Ovary (tissue), 9 donors: ENCODE results near the gene RAET1L. TPM values are rescaled to one million over a fixed set of nuclear protein-coding genes. Genes with fewer than 3 reads are reported as not detected.

Experiments used
- DNase-seq, 5 donors: peaks; one replicate each; pipeline ENCODE4 v3.0.0-alpha.2; 2019 to 2020
- H3K27ac ChIP-seq, 2 donors: fragments of 200-600 bp; one replicate each; pipeline versions ENCODE4 v1.5.1 to v1.8.0; 2019 to 2022
- H3K27me3 ChIP-seq: fragments of 200-600 bp; one replicate; pipeline ENCODE4 v1.8.0; 2022
- H3K36me3 ChIP-seq: fragments of 200-600 bp; sonication (generic); one replicate; pipeline ENCODE4 v1.5.1; 2019
- H3K4me1 ChIP-seq: one replicate; pipeline ENCODE4 v1.8.1; 2013; ENCODE audit warnings: mild to moderate bottlenecking, moderate library complexity; ENCODE audit not compliant: insufficient read depth
- H3K4me3 ChIP-seq: fragments of 200-600 bp; sonication (generic); one replicate; pipeline ENCODE4 v1.5.1; 2017
- H3K9me3 ChIP-seq, 2 donors: fragments of 200-600 bp in 1 of 2; sonication (generic) in 1 of 2; one replicate each; pipeline versions ENCODE4 v1.5.1 to v1.8.1; 2013 to 2019; ENCODE audit warnings: mild to moderate bottlenecking in 1 of 2, moderate library complexity in 1 of 2
- EP300 ChIP-seq: sonication (generic); formaldehyde crosslinking; IDR thresholded peaks from one replicate; pipeline ENCODE4 v1.6.1; 2017; ENCODE audit warnings: antibody characterized with exemption
- POLR2A ChIP-seq: fragments of 450-650 bp; IDR thresholded peaks from one replicate; pipeline ENCODE4 v1.6.1; 2017; ENCODE audit warnings: antibody characterized with exemption, mild to moderate bottlenecking, moderate library complexity
- WGBS, 3 donors: extraction: QIAGEN DNeasy Blood & Tissue Kit in 1 of 3; methylation state at CpG; one replicate each; pipeline versions ENCODE4 v1.1.5 to v1.1.7; 2013 to 2017; 5-methylcytosine and 5-hydroxymethylcytosine counted together
- intact Hi-C, 4 donors: fragments of 100-400 bp; cut with DNase I; formaldehyde crosslinking; loops; one replicate each; pipeline versions ENCODE4 v1.11.0 to v1.15.1; 2022 to 2023
- polyA plus RNA-seq, 2 donors: library from polyadenylated mRNA; stranded (reverse); fragments of 200-250 nt in 1 of 2; fragments of 350-450 nt in 1 of 2; fragmentation: Illumina TruSeq in 1 of 2; extraction: RNeasy Lipid Tissue Mini Kit (QIAGEN cat#74804) in 1 of 2; gene quantifications; one replicate each; pipeline ENCODE4 v1.2.3, GENCODE V29; 2013 to 2014
- total RNA-seq, 7 donors: library from RNA; depleted of rRNA in 2 of 7; stranded (reverse); fragments of >200 nt in 2 of 7; fragmentation: NEBNext Ultra II Directional in 3 of 7; extraction: Animal tissue kit (Norgen Biotek cat#: 25700) in 3 of 7; gene quantifications; one replicate each; pipeline versions ENCODE4 v1.1.0 to v1.2.4, GENCODE V29; 2016 to 2023
- TF ChIP-seq, protein P1 (sequence below), 3 donors: fragments of 450-650 bp in 2 of 3; fragments of 200-600 bp in 1 of 3; IDR thresholded peaks; one replicate each; pipeline versions ENCODE4 v1.5.1 to v1.8.0; 2016 to 2022; ENCODE audit warnings: antibody characterized with exemption in 3 of 3, mild to moderate bottlenecking in 1 of 3
- donor health status: DM: no; HTN: no; CAD: no; lungs with moderate emphysema.
- donor health status: DM: no; HTN: no; CAD: no.
- donor health status: Bipolar disorder and iron deficiency.
- donor health status: DM: yes; HTN: yes; CAD: no.
- donor health status: DM: no; HTN: no; CAD: no.
- donor health status: DM: yes; HTN: yes; CAD: no.

Gene RAET1L
- total and polyA plus RNA-seq, 9 donors, result not detected

DNA sequence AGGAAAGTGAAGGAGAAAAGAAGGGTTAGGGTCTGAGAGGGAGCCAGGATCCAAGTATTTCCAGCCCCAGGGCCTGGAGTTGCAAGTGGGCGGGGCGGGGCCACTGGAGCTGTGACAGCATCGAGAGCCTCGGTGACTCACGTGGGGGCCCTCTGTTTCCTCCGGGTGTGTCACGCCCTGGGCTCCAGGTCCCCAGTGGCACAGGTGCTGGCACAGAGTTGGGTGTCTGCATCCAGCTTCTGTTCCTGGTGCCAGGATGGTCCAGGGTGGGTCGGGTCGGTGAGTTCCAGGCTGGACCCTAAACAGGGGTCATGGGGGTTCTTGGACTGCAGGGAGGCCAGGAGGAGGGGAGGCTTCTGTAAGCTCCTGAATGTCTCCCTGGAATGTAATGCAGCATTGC lies 16.7 kb downstream of the RAET1L start:
- Histone ChIP-seq H3K4me3 (no peak overlapping the region), H3K4me1 (peaks cover 3% of the 10 kb centered on the region), H3K27ac (no peak overlapping the region), H3K9me3 (no peaks in the 10 kb centered on the region), H3K36me3 (no peaks in the 10 kb centered on the region), H3K27me3 (no peaks in the 10 kb centered on the region)
- WGBS, 3 donors, result 41 to 57% (median 52%) methylated on average over 9 of the region's 9 CpGs
- intact Hi-C loops, result loop anchor here in 2 of 4 donors (5.0 to 10.0 kb wide), 2 partner anchors 76 to 174 kb away; no protein-coding TSS in a partner anchor
- DNase-seq, result peak in 1 of 5 donors; percentile 6
- TF ChIP-seq EP300, result no peak
- TF ChIP-seq, protein P1, sequence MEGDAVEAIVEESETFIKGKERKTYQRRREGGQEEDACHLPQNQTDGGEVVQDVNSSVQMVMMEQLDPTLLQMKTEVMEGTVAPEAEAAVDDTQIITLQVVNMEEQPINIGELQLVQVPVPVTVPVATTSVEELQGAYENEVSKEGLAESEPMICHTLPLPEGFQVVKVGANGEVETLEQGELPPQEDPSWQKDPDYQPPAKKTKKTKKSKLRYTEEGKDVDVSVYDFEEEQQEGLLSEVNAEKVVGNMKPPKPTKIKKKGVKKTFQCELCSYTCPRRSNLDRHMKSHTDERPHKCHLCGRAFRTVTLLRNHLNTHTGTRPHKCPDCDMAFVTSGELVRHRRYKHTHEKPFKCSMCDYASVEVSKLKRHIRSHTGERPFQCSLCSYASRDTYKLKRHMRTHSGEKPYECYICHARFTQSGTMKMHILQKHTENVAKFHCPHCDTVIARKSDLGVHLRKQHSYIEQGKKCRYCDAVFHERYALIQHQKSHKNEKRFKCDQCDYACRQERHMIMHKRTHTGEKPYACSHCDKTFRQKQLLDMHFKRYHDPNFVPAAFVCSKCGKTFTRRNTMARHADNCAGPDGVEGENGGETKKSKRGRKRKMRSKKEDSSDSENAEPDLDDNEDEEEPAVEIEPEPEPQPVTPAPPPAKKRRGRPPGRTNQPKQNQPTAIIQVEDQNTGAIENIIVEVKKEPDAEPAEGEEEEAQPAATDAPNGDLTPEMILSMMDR (IDR thresholded peaks at IDR 0.05), result no peak
- TF ChIP-seq POLR2A, result no peak

DNA sequence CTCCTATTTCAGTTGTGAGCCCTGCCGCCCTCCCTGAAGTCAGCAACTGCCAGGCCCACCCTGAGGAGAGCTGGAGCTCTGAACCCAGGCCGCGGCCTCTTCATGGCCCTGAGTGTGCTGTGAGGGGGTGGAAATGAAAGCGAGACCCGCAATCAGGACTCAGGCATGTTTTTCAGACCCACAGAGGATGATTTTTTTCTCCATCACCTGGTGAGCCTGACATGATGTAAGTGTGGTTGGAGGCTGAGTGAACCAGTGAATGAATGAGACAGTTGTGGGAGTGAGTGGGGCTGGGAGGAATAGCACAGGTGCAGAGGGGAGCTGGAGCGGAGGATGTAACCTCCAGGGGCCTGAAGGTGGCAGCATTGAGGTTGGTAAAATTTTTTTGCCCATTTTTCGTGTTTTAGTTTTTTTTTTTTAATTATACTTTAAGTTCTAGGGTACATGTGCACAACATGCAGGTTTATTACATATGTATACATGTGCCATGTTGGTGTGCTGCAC lies 18.3 kb downstream of the RAET1L start:
- Histone ChIP-seq H3K9me3 (no peaks in the 10 kb centered on the region), H3K27me3 (no peaks in the 10 kb centered on the region), H3K4me3 (no peak overlapping the region), H3K27ac (no peak overlapping the region), H3K36me3 (no peaks in the 10 kb centered on the region), H3K4me1 (peaks cover 3% of the 10 kb centered on the region)
- intact Hi-C loops, result loop anchor here in 2 of 4 donors (5.0 to 10.0 kb wide), 2 partner anchors 75 to 172 kb away; no protein-coding TSS in a partner anchor
- TF ChIP-seq, protein P1 (IDR thresholded peaks at IDR 0.05), result no peak
- no peak for TF ChIP-seq POLR2A
- no peak for TF ChIP-seq EP300
- 54 to 60% (median 59%) methylated on average over 7 of the region's 7 CpGs for WGBS, 3 donors
- DNase-seq, result peak in 1 of 5 donors; percentile 14

- 82 to 83% (median 83%) methylated on average over 14 of the region's 14 CpGs for WGBS, 3 donors
- Histone ChIP-seq H3K27ac (no peak overlapping the region), H3K36me3 (no peaks in the 10 kb centered on the region), H3K9me3 (no peaks in the 10 kb centered on the region), H3K27me3 (no peaks in the 10 kb centered on the region), H3K4me1 (peaks cover 3% of the 10 kb centered on the region), H3K4me3 (no peak overlapping the region)
- peak in 1 of 5 donors; percentile 10 for DNase-seq
- intact Hi-C loops, result loop anchor here in 2 of 4 donors (5.0 to 10.0 kb wide), 2 partner anchors 74 to 171 kb away; no protein-coding TSS in a partner anchor
- TF ChIP-seq POLR2A (no peak), EP300 (no peak)
- TF ChIP-seq, protein P1 (IDR thresholded peaks at IDR 0.05), result no peak
Observed at GRCh38 chr6:150005761-150006651, 19.3 kb downstream of the RAET1L start.

DNA sequence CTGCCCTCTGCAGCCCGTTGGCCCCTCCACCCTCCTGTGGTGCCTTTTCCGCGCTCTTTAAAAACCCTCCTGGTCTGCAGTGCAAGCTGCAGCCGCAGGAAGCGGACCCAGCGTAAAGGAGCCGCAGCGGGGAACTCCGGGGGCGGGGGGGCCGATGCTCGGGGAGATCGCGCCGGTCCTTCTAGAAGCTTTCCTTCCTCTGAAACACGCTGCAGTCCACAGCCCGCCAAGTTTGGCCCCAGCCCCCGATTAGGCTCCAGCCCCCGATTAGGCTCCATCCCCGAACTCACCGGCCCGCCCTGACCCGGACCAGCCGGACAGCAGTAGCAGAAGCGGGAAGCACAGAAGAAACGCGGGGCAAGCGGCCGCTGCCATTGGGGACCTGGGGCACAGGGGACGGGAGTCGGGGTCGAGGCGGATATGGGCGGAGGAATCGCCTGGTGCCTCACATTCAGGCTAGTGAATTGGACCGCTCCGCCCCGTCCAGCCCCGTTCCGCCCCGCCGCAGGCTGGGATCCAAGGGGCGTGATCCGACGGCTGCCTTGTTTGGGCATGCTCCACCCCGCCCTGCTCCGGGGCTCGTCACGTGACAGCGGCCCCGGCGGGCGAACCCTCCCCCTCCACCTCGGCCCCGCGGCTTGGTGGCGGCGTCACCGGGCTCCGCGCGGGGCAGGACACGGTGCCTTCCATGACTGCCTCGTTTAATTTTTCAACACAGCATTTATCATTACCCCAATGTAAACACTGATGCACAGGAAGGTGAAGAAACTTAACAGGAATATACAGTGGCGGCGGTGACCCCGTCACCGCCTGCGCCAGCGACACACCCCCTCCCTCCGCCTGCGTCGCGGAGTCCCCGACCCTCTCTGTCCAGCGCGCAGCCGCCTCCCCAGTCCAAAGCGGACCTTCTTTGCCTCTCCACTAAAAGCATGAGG lies 20.3 kb downstream of the RAET1L start:
- peak overlapping the region; percentile 54 for H3K4me3 ChIP-seq
- no peak for TF ChIP-seq POLR2A
- TF ChIP-seq EP300, result no peak
- TF ChIP-seq, protein P1 (IDR thresholded peaks at IDR 0.05), result no peak
- no peaks in the 10 kb centered on the region for H3K27me3 ChIP-seq
- no peaks in the 10 kb centered on the region for H3K36me3 ChIP-seq
- peak; percentile 87 to 93 (median 91) for DNase-seq
- H3K4me1 ChIP-seq, result peaks cover 3% of the 10 kb centered on the region
- no peaks in the 10 kb centered on the region for H3K9me3 ChIP-seq
- intact Hi-C loops, result loop anchor here in 2 of 4 donors (5.0 to 10.0 kb wide), 2 partner anchors 73 to 170 kb away; no protein-coding TSS in a partner anchor
- no peak overlapping the region for H3K27ac ChIP-seq
- 1 to 2% (median 1%) methylated on average over 77 to 79 of the region's 79 CpGs for WGBS, 3 donors
